IPS-20b (cell line): ENCODE measurements around the gene ZMYND15.
"Not testable (repeated sequence)": the region's sequence is repeated elsewhere in the genome, so short reads cannot be mapped to it uniquely, and the experiment has no call there.

Experiments
- H3K27ac ChIP-seq: one replicate; pipeline ENCODE4 v1.5.1; 2013; ENCODE audit warnings: low read length
- H3K27me3 ChIP-seq: 2 replicates; pipeline ENCODE4 v1.6.1; 2013; ENCODE audit warnings: mild to moderate bottlenecking, low read length, inconsistent platforms; ENCODE audit not compliant: insufficient read depth
- H3K36me3 ChIP-seq: 2 replicates; pipeline ENCODE4 v1.6.1; 2013; ENCODE audit warnings: low read depth, mild to moderate bottlenecking, inconsistent platforms, low read length, moderate library complexity; ENCODE audit not compliant: insufficient read depth
- H3K4me1 ChIP-seq: 2 replicates; pipeline ENCODE4 v1.6.1; 2013; ENCODE audit warnings: mild to moderate bottlenecking, control low read depth, inconsistent platforms, low read length, moderate library complexity; ENCODE audit not compliant: insufficient read depth
- H3K4me3 ChIP-seq: 2 replicates; pipeline ENCODE4 v1.5.1; 2013; ENCODE audit warnings: mild to moderate bottlenecking, low read length, inconsistent platforms
- H3K9ac ChIP-seq: 2 replicates; pipeline ENCODE4 v1.6.1; 2013; ENCODE audit warnings: low read depth, mild to moderate bottlenecking, inconsistent platforms, low read length, moderate library complexity
- H3K9me3 ChIP-seq: 2 replicates; pipeline ENCODE4 v1.6.1; 2013; ENCODE audit warnings: mild to moderate bottlenecking, low read depth, low read length, inconsistent platforms; ENCODE audit not compliant: insufficient read depth

ZMYND15 gene

DNA sequence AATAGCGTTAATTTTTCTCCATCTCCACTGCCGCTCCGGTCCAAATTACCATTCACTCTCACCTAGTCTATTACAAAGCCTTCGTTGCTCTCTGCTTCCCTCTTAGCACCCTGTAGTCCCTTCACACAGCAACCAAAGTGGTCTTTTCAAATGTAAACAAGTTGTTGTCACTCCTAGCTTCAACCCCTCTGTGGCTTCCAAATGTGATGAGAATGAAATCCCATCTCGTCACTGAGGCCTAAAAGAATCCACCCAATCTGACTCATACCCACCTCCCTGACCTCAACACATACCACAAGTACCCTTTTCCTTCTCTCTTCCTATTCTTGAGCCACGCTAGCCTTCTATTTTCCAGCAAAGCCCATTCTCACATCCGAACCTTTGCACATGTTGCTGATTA is 33.5 kb upstream of the ZMYND15 start:
- Histone ChIP-seq H3K4me1 (peaks cover 11% of the 10 kb centered on the region), H3K27ac (no peak overlapping the region), H3K36me3 (peaks cover 5% of the 10 kb centered on the region; the same call in 1 of the 2 replicates), H3K9me3 (no peaks in the 10 kb centered on the region), H3K4me3 (no peak overlapping the region), H3K9ac (no peak overlapping the region), H3K27me3 (no peaks in the 10 kb centered on the region)

DNA sequence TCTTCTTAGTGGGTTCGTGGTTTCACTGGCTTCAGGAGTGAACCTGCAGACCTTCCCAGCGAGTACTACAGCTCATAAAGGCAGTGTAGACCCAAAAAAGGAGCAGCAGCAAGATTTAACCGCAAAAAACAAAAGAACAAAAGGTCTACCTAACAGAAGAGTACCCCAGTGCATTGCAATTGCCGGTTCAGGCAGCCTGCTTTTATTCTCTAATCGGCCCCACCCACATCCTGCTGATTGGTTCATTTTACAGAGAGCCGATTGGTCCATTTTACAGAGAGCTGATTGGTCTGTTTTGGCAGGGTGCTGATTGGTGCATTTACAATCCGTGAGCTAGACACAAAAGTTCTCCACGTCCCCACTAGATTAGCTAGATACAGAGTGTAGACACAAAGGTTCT is 31.2 kb upstream of the ZMYND15 start:
- H3K9ac ChIP-seq = no peak overlapping the region
- H3K4me1 ChIP-seq = peaks cover 15% of the 10 kb centered on the region
- H3K4me3 ChIP-seq = no peak overlapping the region

DNA sequence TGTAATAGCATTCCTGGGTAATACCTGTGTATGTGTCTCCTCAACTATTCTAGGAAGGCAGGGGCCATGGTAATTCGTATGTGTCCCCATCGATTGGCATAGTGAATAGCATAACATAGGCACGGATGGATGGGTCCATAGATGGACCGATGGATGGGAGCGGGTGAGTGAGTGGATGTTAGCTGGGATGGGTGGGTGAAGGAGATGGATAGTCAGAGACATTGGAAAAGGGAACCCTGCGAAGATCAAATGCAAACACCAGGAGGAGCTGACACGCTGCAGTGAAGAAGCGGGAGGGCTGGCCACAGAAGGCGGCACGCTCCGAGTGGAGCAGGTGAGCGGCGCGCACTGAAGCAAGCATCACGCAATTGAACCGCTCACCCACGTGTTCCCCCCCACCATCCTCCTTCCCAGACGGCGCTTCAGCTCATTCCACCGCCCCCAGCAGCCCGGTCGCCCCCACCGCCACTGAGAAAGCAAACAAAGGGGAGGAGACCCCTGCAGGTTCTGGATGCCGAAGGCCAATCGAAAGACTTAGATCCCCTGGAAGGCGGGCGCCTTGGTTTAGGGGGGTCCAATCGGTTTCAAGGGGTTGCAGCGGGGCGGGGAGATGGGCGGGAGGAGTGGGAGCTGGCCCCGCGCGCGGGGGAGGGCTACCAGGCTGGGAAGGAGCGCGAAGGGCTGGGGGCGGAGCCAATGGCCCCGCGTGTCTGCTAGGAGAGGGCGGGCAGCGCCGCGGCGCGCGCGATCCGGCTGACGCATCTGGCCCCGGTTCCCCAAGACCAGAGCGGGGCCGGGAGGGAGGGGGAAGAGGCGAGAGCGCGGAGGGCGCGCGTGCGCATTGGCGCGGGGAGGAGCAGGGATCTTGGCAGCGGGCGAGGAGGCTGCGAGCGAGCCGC is 29.6 kb upstream of the ZMYND15 start, which contains the start of gene ARRB2:
Gene ARRB2, plus strand, starts transcription at position 839 of the 899 bp plus-strand sequence. CDS start 90 bp downstream, outside the sequence.
- H3K9ac ChIP-seq = peak within 1 kb of the TSS; percentile 79; the same call in 1 of the 2 replicates
- no peaks in the 10 kb centered on the region for H3K27me3 ChIP-seq
- H3K9me3 ChIP-seq = no peaks in the 10 kb centered on the region
- H3K4me1 ChIP-seq = peaks cover 11% of the 10 kb centered on the region
- no peaks in the 10 kb centered on the region for H3K36me3 ChIP-seq
- peak within 1 kb of the TSS; percentile 89 for H3K4me3 ChIP-seq
- no peak within 1 kb of the TSS for H3K27ac ChIP-seq

More for the DNA sequence above, 31.2 kb upstream of the ZMYND15 start:
- Histone ChIP-seq H3K9me3 (no peaks in the 10 kb centered on the region), H3K27ac (no peak overlapping the region), H3K36me3 (no peaks in the 10 kb centered on the region), H3K27me3 (no peaks in the 10 kb centered on the region)

DNA sequence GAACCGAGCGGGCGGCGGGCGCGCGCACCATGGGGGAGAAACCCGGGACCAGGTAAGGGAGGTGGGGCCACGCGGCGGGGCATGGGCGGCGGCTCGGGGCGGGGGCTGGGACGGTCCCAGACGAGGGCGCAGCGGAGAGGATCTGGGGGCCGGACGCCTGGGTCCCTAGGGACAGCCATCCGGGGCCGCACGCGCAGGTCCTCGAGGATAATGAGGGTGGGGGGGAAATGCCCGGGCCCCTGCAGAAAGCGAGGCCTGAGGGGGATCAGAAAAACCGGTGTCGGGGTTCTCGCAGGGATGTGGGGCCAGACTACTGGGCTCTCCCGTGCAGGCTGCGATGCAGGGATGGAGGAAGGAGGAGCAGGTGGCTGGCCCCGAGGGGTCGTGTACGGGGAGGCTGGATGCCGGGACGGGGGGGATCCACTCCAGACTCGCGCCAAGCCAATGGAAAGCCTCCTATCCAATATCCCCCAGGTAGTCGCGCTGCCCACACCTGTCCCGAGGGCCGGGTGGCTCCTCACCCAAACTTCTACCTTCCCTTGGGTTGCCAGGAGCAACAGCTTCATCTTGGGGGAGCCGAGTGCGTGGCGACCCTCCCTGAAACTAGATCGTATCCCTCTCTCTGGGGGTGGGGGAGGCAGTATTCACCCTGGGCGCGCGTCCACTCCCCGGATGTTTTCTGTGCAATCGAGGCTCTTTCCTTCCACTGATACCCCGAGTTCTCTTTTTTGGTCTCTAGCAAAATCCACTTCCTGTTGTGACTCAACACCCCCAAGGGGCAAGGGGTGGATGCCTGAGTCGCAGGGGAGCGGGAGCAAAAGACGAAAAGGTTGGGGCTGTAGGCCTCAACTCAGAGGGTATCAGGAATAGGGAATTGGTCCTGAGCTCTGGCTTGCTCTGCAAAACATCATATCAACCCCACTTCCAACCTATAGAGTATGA is 28.7 kb upstream of the ZMYND15 start:
- Histone ChIP-seq H3K4me1 (peaks cover 7% of the 10 kb centered on the region; the same call in 1 of the 2 replicates), H3K36me3 (peaks cover 7% of the 10 kb centered on the region)

DNA sequence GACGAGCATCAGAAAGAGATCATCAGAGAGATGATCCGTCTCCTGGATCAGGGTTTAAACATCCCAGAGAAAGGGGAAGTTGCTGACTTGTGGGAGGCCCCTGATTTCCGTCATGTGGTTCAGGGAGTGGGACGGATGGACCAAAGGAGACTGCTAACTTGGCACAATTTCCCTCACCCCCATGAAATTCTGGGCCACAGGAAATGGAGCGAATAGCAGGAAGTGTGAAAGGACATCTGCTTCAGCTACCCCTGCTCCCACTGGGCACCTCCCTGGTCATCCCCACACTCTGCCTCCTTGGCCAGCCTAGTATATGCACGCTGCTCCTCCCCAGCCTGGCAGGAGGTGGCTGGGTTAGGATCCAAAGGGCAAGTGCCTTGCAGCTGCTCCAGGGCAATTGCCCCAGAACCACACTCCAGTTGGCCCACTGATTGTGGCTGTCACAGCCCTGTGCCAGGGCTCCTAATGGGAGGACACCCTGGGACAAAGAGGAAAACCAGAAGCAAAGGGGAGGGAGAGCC is 27.9 kb upstream of the ZMYND15 start:
- Histone ChIP-seq H3K9me3 (no peaks in the 10 kb centered on the region), H3K36me3 (peaks cover 8% of the 10 kb centered on the region), H3K27ac (no peak overlapping the region), H3K4me1 (peaks cover 7% of the 10 kb centered on the region; the same call in 1 of the 2 replicates), H3K9ac (peak overlapping the region; percentile 79; the same call in 1 of the 2 replicates), H3K27me3 (no peaks in the 10 kb centered on the region), H3K4me3 (peak overlapping the region; percentile 89)

More for the DNA sequence above, 28.7 kb upstream of the ZMYND15 start:
- Histone ChIP-seq H3K27me3 (no peaks in the 10 kb centered on the region), H3K27ac (no peak overlapping the region), H3K9ac (peak overlapping the region; percentile 79; the same call in 1 of the 2 replicates), H3K4me3 (peak overlapping the region; percentile 89), H3K9me3 (no peaks in the 10 kb centered on the region)

DNA sequence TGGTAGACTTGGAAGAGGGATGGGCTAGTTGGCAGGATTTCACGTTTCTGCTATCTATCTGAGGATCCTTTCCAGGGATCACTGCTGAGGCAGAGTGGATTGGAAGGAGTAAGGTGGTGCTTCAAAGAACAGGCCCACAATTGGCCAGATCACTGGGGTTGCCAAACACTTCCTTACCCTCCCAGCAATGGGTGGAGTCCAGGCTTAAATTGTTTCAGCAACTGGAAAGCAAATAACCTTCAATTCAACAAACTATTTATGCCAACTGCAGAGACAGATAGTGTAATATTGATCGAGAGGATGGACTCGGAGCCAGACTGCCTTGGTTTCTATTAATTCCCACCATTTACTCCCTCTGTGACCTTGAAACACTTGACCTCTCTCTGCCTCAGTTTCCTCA is 27.1 kb upstream of the ZMYND15 start:
- Histone ChIP-seq H3K27me3 (no peaks in the 10 kb centered on the region), H3K9ac (no peak overlapping the region), H3K36me3 (peaks cover 15% of the 10 kb centered on the region), H3K9me3 (no peaks in the 10 kb centered on the region), H3K27ac (no peak overlapping the region), H3K4me3 (no peak overlapping the region), H3K4me1 (peaks cover 7% of the 10 kb centered on the region; the same call in 1 of the 2 replicates)

DNA sequence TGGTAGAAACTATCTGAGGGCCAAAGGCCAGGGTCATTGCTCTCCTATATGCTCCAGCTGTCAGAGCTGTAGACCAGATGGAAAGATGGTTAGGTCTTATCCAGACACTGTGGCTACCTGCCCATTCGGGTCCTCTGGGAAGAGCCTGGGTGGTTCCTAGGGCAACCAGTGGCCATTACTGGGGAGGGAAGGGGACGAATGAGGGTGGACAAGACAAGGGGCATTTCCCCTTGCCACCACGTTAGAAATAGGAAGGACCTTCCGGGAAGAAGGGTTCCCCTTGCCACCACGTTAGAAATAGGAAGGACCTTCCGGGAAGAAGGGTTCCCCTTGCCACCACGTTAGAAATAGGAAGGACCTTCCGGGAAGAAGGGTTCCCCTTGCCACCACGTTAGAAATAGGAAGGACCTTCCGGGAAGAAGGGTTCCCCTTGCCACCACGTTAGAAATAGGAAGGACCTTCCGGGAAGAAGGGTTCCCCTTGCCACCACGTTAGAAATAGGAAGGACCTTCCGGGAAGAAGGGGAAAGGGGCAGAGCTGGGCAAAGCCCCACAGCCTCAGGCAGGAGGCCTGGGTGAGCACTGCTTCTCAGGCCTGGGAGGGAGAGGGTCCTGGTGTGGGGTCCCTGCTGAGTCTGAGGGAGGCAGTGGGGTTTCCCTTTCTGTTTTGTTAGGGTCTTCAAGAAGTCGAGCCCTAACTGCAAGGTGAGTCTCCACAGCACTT is 25.1 kb upstream of the ZMYND15 start:
- H3K9ac ChIP-seq, H3K27me3 ChIP-seq, H3K27ac ChIP-seq, H3K9me3 ChIP-seq, H3K4me3 ChIP-seq, H3K4me1 ChIP-seq: not testable (repeated sequence)
- peaks cover 32% of the 10 kb centered on the region for H3K36me3 ChIP-seq

DNA sequence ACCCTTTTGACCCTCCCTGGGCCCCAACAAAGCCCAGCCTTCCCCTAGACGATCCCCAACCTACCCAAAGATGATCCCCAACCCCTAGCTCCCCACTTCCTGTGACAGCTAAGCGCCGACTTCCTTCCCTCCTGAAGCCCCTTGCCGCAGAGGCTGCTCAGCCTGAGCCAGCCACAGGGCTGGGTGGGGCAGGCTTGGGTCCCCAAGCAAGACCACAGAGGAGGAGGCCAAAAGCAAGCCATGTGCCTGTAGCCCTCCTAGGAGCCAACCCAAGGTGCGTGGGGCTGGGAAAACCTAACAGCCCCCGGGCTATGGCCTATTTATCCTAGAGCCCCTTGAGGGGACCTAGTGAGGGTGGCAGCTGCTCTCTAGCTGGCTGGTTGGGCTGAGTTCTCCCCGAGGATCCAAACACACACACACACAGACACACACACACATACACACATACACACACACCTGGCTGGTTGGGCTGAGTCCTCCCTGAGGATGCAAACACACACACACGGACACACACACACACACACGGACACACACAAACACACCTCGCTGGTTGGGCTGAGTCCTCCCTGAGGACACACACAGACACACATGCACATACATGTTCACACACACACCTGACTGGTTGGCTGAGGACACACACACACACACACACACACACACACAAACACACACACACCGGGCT is 24.4 kb upstream of the ZMYND15 start:
- Histone ChIP-seq H3K9me3 (no peaks in the 10 kb centered on the region), H3K27ac (no peak overlapping the region), H3K27me3 (no peaks in the 10 kb centered on the region), H3K9ac (no peak overlapping the region), H3K4me3 (no peak overlapping the region), H3K4me1 (peaks cover 7% of the 10 kb centered on the region; the same call in 1 of the 2 replicates), H3K36me3 (peaks cover 38% of the 10 kb centered on the region)

DNA sequence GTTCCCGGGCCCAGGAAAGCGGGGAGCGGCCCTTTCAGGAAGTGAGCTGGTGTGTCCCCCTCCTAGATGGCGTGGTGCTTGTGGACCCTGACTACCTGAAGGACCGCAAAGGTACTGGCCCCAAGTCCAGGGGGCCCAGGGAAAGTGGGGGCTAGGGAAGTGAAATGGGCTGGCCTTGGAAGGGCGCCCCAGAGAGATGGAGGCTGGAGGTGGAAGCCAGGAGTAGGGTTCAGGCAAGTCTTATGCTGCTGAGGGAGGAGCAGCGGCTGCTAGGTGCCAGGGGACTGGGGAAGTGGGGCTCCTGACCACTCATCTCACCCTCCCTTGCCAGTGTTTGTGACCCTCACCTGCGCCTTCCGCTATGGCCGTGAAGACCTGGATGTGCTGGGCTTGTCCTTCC is 23.6 kb upstream of the ZMYND15 start:
- Histone ChIP-seq H3K9me3 (no peaks in the 10 kb centered on the region), H3K36me3 (peaks cover 44% of the 10 kb centered on the region), H3K27me3 (no peaks in the 10 kb centered on the region), H3K4me1 (peaks cover 7% of the 10 kb centered on the region; the same call in 1 of the 2 replicates), H3K27ac (no peak overlapping the region), H3K9ac (no peak overlapping the region), H3K4me3 (no peak overlapping the region)

DNA sequence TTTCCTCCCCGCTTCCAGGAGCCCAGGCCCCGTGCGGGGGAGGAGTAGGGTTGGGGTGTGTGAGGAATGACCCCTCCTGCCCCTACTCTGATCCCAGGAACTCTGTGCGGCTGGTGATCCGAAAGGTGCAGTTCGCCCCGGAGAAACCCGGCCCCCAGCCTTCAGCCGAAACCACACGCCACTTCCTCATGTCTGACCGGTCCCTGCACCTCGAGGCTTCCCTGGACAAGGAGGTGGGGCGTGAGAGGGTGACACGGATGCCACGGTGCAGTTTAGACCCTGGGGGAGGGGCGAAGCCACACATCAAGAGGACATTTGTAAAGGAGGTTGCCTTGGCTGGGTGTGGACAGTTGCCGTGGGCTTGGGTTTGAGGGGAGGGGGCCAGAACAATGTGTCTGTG is 21.8 kb upstream of the ZMYND15 start:
- H3K27ac ChIP-seq = no peak overlapping the region
- no peak overlapping the region for H3K4me3 ChIP-seq
- no peaks in the 10 kb centered on the region for H3K27me3 ChIP-seq
- no peaks in the 10 kb centered on the region for H3K9me3 ChIP-seq
- H3K9ac ChIP-seq = no peak overlapping the region
- H3K36me3 ChIP-seq = peaks cover 45% of the 10 kb centered on the region
- no peaks in the 10 kb centered on the region for H3K4me1 ChIP-seq
